ENCODE results near the gene POLD3. TPM values are rescaled to one million over a fixed set of nuclear protein-coding genes. Genes with fewer than 3 reads are reported as not detected.

The POLD3 gene, protein sequence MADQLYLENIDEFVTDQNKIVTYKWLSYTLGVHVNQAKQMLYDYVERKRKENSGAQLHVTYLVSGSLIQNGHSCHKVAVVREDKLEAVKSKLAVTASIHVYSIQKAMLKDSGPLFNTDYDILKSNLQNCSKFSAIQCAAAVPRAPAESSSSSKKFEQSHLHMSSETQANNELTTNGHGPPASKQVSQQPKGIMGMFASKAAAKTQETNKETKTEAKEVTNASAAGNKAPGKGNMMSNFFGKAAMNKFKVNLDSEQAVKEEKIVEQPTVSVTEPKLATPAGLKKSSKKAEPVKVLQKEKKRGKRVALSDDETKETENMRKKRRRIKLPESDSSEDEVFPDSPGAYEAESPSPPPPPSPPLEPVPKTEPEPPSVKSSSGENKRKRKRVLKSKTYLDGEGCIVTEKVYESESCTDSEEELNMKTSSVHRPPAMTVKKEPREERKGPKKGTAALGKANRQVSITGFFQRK
- polyA plus RNA-seq (2013, experiment 1 of 2; ENCODE audit: insufficient read length), result 11.0 TPM
- polyA plus RNA-seq (2013, experiment 2 of 2; ENCODE audit: insufficient read length), result 11.8 TPM

GRCh38 chr11:74592441-74593362, at the start of gene POLD3:
POLD3 (plus strand) TSS chr11:74592582; CDS start chr11:74592659, 77 bp downstream.
- peak; percentile 88 for DNase-seq

GRCh38 chr11:74543991-74544390, 48.4 kb upstream of the POLD3 start:
- DNase-seq, result no peak

DNA sequence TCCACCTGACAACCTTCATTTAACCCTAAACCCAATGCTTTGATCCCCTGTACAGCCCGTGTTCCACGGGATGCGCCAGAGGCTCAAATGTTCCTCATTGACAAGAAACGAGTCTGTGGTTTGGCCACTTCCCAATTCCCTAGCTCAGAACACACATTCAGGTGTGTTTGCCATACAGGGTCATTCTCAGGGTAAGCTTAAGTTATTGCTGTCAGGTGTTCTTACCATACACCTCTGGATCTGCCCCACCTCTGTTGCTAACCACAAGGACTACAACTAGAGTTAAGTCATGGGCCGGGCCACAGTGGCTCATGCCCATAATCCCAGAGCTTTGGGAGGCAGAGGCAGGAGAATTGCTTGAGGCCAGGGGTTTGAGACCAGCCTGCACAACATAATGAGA, 45.6 kb upstream of the POLD3 start:
- DNase-seq, result no peak

- DNase-seq, result no peak
Measured at GRCh38 chr11:74550991-74551753, 41.2 kb upstream of the POLD3 start.

GRCh38 chr11:74551754-74552145, 40.6 kb upstream of the POLD3 start:
- no peak for DNase-seq

DNA sequence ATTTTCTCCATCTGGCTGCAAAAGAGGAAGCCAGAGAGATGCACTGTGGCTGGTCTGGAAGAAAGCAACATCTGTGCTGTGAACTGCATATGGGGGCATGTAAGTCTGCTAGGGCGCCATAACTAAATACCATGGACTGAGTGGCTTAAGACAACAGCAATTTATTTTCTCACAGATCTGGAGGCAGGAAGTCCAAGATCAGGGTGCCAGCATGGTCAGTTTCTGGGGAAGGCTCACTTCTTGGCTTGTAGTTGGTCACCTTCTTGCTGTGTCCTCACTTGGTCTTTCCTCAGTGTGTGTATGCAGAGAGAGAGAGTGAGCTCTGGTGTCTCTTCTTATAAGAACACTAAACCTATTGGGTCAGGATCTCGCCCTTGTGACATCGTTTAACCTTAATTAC, 34.9 kb upstream of the POLD3 start:
- no peak for DNase-seq

GRCh38 chr11:74559110-74559933, 33.1 kb upstream of the POLD3 start:
- no peak for DNase-seq

GRCh38 chr11:74559934-74560309, 32.5 kb upstream of the POLD3 start:
- no peak for DNase-seq

DNA sequence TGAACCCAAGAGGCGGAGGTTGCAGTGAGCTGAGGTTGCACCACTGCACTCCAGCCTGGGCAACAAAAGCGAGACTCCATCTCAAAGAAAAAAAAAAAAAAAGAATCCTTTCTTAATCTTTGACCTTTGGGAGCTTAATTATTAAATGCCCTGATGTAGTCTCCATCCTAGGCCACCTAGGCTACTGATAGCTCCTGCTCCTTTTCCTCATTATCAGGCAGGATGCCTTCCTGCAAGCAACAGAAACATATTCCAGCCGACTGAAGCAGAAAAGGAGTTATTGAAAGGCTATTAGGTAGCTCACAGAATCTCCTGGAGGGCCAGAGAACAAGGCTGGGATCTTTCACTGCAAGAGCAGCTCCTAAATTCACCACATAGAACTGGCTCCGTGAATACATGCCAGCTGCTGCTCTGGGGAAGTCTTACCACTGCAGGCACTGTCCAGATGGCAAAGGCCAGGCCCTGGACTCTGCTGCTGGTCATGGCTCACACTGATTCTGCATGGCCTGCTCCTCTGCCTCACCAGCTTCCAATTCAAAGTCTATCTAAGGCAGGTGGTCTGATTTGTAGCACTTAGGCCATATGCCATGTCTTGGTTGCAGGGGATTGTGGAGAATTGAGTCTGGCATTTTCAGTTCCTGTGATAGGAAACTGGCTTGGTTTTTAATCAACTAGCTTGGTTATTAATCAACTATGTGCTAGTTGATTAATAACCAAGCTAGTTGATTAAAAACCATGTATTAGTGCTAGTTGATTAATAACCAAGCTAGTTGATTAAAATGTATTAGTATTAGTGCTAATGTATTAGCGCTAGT, 26.0 kb upstream of the POLD3 start:
- no peak for DNase-seq

DNA sequence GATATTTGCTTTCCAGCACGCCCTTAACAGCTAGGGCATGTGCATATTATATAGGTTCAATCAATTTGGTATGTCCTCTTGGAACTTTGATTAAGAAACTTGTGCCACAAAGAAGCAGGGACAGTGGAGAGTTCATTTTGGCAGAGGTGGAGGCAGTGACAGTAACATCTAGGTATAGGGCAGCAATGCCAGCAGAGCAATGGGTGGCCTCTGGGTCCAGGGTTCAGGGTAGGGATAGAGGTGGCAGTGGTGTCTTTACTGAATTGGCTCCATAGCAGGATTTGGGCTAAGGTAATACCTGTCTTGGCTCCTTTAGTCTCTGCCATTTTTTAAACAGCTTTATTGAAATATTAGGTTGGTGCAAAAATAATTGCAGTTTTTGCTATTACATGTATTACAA, 24.4 kb upstream of the POLD3 start:
- DNase-seq, result no peak

GRCh38 chr11:74570266-74571061, 21.9 kb upstream of the POLD3 start:
- peak; percentile 47 for DNase-seq

DNA sequence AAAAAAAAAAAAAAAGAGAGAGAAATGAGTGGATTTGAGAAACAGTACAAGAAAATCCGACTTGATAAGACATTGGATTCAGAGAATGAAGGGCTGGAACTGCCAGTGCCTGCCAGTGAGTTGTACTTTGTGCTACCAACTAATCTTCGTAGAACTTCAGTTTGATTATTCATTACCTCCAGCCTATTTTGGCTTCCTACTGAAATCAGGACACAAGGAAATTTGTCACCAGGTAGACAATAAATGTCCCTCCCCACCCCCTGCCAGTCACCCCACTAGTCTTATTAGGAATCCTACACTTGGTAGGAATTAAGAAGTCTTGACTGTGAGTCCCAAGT, 21.4 kb upstream of the POLD3 start:
- DNase-seq, result no peak

GRCh38 chr11:74572349-74572748, 20.0 kb upstream of the POLD3 start:
- DNase-seq, result no peak

DNA sequence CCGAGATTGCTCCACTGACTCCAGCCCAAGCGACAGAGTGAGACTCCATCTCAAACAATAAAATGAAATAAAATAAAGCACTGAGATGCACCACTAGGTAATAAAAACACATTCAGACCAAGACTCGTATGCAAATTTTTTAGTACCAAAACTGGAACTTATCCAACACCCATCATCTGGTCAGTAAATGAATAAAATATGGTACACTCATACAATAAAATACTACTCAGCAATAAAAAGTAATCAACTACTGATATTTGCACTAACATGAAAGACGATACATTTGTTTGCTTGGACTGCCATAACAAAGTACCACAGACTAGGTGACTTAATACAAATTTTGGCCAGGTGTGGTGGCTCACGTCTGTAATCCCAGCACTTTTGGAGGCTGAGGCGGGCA, 17.8 kb upstream of the POLD3 start:
- DNase-seq, result no peak

DNA sequence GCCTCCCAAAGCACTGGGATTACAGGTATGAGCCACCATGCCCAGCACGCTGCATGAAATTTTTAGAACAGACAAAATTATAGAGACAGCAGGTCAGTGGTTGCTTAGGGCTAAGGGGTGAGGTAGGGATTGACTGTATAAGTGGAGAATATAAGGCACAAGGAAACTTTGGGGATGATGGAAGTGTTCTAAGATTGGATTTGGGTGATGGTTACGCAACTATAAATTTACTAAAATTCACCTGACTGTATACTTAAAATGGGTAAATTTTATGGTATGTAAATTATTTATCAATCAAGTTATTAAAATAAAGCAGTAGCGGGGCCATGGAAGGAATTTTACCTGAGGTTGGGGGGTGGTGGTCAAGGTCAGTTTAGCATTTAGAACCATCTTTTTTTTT, 16.4 kb upstream of the POLD3 start:
- DNase-seq, result no peak

GRCh38 chr11:74577181-74577580, 15.2 kb upstream of the POLD3 start:
- no peak for DNase-seq

DNA sequence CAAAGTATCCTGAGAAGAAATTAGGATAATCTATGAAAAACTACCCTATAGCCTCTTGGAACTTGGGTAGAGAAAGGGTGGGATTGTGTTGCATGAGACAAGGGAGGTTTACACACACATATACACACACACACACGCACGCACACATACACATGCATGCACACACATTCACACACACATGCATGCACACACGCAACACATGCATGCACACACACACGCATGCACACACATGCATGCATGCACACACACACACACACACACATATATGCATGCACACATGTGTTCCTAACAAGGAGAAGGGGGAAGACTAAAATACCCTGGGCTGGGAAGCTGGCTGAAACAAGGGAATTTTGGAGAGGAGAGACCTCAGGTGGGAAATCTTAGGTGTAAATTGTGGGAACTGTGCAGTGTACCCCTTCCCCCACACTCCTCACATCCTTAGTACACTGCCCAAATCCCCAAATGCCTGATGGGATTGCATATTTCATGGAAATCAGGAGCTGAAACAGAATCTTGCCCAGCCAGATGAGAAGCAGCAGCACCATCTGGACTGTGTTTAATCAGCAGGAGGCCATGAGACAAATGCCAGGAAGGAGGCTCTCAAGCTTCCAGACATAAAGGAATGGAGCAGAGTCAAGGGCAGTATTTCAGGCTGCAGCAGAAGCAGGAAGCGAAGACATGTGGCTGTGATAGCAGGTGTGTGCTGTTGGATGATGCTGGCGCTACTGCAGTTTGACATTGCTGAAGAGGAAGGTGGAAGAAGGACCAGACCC, 14.6 kb upstream of the POLD3 start:
- DNase-seq, result peak; percentile 57

DNA sequence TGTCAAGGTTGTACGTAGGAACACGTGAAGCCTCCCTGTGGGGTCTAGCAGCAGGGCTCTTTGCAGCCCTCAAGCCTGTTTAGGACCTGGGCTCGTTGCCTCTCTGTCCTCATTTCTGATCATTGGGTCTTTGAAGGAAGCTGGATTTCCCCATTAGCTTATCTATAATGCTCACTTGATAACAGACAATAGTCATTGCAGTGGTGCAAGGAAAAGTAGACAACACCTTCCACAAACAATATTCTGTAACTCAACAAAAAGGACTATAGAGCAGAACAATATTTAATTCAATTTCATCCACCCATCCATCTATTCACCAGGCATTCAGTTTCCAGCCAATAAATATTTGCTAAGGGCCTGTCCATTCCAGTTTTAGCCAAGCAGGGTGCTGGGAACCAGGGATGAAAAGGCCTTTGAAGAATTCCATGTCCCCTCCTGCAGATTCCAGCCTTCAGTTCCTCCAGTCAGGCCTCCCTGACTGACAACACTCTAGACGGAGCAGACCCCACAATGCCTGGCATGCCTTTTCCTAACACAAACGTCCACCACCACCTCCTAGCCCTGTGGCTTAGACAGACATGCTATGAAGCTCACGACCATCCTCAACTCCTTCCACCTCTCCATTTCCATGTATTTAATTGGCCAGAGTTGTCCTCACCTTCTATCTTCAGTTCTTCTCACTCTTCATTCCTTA, 12.7 kb upstream of the POLD3 start:
- DNase-seq, result no peak

Measured in fibroblast of skin of scalp (primary cell).